ENCODE results near the gene CEP63. TPM values are rescaled to one million over a fixed set of nuclear protein-coding genes. Genes with fewer than 3 reads are reported as not detected.
A peak's percentile ranks its signal among the peaks of the same experiment; 100 is the strongest.

CEP63 gene
- total and polyA plus RNA-seq, 8 donors = 8.1 to 104 (median 16.7) TPM

- Histone ChIP-seq H3K9me3 (no peaks in the 10 kb centered on the region), H3K27ac (peak overlapping the region in 4 of 5 donors; percentile 97 to 98 (median 98)), H3K36me3 (peaks cover 17 to 42% (median 37%) of the 10 kb centered on the region in 4 donors), H3K4me1 (peaks cover 32 to 66% (median 49%) of the 10 kb centered on the region in 4 donors), H3K27me3 (no peaks in the 10 kb centered on the region), H3K4me3 (peak overlapping the region in 1 of 4 donors; percentile 70)
- intact Hi-C loops (cut with DNase I; ENCODE audit: low total_unique reads) = no loop called here
- TF ChIP-seq POLR2AphosphoS5 (IDR thresholded peaks at IDR 0.05) (no peak), POLR2A (IDR thresholded peaks at IDR 0.05) (no peak), CTCF (IDR thresholded peaks at IDR 0.05) (no peak), EP300 (IDR thresholded peaks at IDR 0.05) (no peak)
- WGBS, 5 donors = 71 to 87% (median 78%) methylated on average over 7 of the region's 7 CpGs
- no peak for DNase-seq
Measured at GRCh38 chr3:134483195-134483900, 2.5 kb upstream of the CEP63 start.

GRCh38 chr3:134485075-134485717 lies 661 bp upstream of the CEP63 start:
- peak in 1 of 2 donors; percentile 68 for DNase-seq
- Histone ChIP-seq H3K27ac (peak overlapping the region; percentile 89 to 98 (median 97)), H3K4me3 (peak overlapping the region; percentile 68 to 91 (median 74)), H3K9me3 (no peaks in the 10 kb centered on the region), H3K36me3 (peaks cover 14 to 29% (median 26%) of the 10 kb centered on the region in 4 donors), H3K27me3 (no peaks in the 10 kb centered on the region), H3K4me1 (peaks cover 26 to 58% (median 48%) of the 10 kb centered on the region in 4 donors)
- intact Hi-C loops (cut with DNase I; ENCODE audit: low total_unique reads) = no loop called here
- 0% methylated on average over 24 of the region's 24 CpGs for WGBS, 5 donors
- TF ChIP-seq CTCF (IDR thresholded peaks at IDR 0.05) (no peak), POLR2AphosphoS5 (IDR thresholded peaks at IDR 0.05) (peak in 2 of 3 donors; percentile 6 to 28)

- Histone ChIP-seq H3K4me3 (peak overlapping the region; percentile 68 to 91 (median 74)), H3K36me3 (peaks cover under 1 to 15% (median 12%) of the 10 kb centered on the region in 4 donors), H3K27me3 (no peaks in the 10 kb centered on the region), H3K27ac (peak overlapping the region; percentile 89 to 98 (median 97)), H3K4me1 (peaks cover 26 to 53% (median 44%) of the 10 kb centered on the region in 4 donors), H3K9me3 (no peaks in the 10 kb centered on the region)
- TF ChIP-seq POLR2A (IDR thresholded peaks at IDR 0.05) (no peak), POLR2AphosphoS5 (IDR thresholded peaks at IDR 0.05) (no peak), EP300 (IDR thresholded peaks at IDR 0.05) (no peak), CTCF (IDR thresholded peaks at IDR 0.05) (no peak)
- 1 to 2% (median 1%) methylated on average over 13 to 17 of the region's 17 CpGs for whole genome bisulfite sequencing, 5 donors
- DNase-seq = no peak
- intact Hi-C loops (cut with DNase I; ENCODE audit: low total_unique reads) = no loop called here
Measured at GRCh38 chr3:134486577-134487041, 752 bp downstream of the CEP63 start.

- TF ChIP-seq CTCF (IDR thresholded peaks at IDR 0.05) (no peak), POLR2AphosphoS5 (IDR thresholded peaks at IDR 0.05) (no peak)
- intact Hi-C loops (cut with DNase I; ENCODE audit: low total_unique reads) = no loop called here
Measured at GRCh38 chr3:134487406-134487805, 1.5 kb downstream of the CEP63 start.

More at GRCh38 chr3:134487406-134487805, 1.5 kb downstream of the CEP63 start:
- H3K36me3 ChIP-seq = peaks cover 0 to 7% (median 4%) of the 10 kb centered on the region in 4 donors
- peaks cover 26 to 56% (median 44%) of the 10 kb centered on the region in 4 donors for H3K4me1 ChIP-seq
- H3K9me3 ChIP-seq = no peaks in the 10 kb centered on the region
- H3K27me3 ChIP-seq = no peaks in the 10 kb centered on the region
- DNase-seq = peak in 1 of 2 donors; percentile 48
- peak overlapping the region in 3 of 5 donors; percentile 97 to 98 (median 98) for H3K27ac ChIP-seq
- peak overlapping the region in 2 of 4 donors; percentile 68 to 91 for H3K4me3 ChIP-seq
- WGBS, 5 donors = 49 to 59% (median 52%) methylated on average over 5 of the region's 5 CpGs

All from stomach (tissue), 9 donors.